Neutrophil (primary cell): ENCODE measurements around the gene ZNF511.

ENCODE experiments used
- H3K27ac ChIP-seq: fragments of 200-600 bp; sonication (generic); 2 replicates; pipeline ENCODE4 v1.5.1; 2016; ENCODE audit warnings: mild to moderate bottlenecking, moderate library complexity
- H3K27me3 ChIP-seq: fragments of 200-600 bp; sonication (generic); 2 replicates; pipeline ENCODE4 v1.6.0; 2016; ENCODE audit warnings: mild to moderate bottlenecking
- H3K36me3 ChIP-seq: fragments of 200-600 bp; sonication (generic); 2 replicates; pipeline ENCODE4 v1.5.1; 2017
- H3K4me1 ChIP-seq, 2 experiments: fragments of 200-600 bp in 1 of 2; sonication (generic) in 1 of 2; 1 replicate in 1 of 2; 2 replicates in 1 of 2; pipeline versions ENCODE4 v1.5.1 to v1.6.1; 2013 to 2016; ENCODE audit warnings: low read depth in 1 of 2, low read length in 1 of 2, mild to moderate bottlenecking in 1 of 2, moderate library complexity in 1 of 2; ENCODE audit not compliant: control insufficient read depth in 1 of 2, insufficient read depth in 1 of 2
- H3K4me3 ChIP-seq, 2 experiments: fragments of 200-600 bp in 1 of 2; sonication (generic) in 1 of 2; 1 replicate in 1 of 2; 2 replicates in 1 of 2; pipeline ENCODE4 v1.5.1; 2013 to 2016; ENCODE audit warnings: low read depth in 1 of 2, low read length in 1 of 2, mild to moderate bottlenecking in 1 of 2, moderate library complexity in 1 of 2
- H3K9me3 ChIP-seq: fragments of 200-600 bp; sonication (generic); 2 replicates; pipeline ENCODE4 v1.5.1; 2016
- CTCF ChIP-seq: fragments of 200-600 bp; sonication (generic); IDR thresholded peaks from 2 replicates; pipeline ENCODE4 v1.5.1; 2016; ENCODE audit warnings: antibody characterized with exemption

Gene ZNF511

DNA sequence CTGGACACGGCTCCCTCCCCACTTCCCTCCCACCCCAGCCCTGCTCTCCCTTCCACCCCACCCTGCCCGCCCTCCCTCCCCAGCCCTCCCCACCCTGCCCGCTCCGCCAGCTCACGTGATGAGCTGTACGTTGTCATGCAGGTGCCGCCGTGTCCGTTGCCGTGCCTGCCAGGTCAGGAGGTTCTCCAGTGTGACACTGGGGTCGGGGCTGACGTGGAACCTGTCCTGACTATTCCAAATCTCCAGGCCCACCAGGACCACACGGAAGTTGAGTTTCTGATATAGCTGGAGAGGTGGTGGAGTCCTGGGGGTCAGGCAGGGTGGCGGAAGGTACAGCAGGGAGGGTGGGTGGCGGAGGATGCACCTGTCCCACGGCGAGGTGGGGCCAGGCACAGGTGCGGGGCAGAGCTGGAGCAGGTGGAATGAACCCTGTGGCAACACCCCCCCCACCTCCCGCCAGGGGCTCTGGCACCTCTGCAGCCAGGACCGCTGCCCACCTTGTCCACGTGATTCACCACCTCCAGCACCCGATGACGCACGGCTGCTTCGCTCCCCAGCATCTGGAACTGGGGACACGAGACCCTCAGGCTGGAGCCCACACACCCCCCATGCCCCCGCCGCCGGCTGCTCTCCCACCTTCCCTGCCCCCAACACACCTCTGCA lies 36.3 kb upstream of the ZNF511 start:
- no peak for TF ChIP-seq CTCF
- no peak overlapping the region for H3K4me3 ChIP-seq
- no peaks in the 10 kb centered on the region for H3K27me3 ChIP-seq
- H3K36me3 ChIP-seq: peaks cover 80% of the 10 kb centered on the region
- H3K4me1 ChIP-seq: peaks cover 24 to 25% of the 10 kb centered on the region in 2 experiments
- peak overlapping the region; percentile 100 for H3K27ac ChIP-seq
- no peaks in the 10 kb centered on the region for H3K9me3 ChIP-seq

DNA sequence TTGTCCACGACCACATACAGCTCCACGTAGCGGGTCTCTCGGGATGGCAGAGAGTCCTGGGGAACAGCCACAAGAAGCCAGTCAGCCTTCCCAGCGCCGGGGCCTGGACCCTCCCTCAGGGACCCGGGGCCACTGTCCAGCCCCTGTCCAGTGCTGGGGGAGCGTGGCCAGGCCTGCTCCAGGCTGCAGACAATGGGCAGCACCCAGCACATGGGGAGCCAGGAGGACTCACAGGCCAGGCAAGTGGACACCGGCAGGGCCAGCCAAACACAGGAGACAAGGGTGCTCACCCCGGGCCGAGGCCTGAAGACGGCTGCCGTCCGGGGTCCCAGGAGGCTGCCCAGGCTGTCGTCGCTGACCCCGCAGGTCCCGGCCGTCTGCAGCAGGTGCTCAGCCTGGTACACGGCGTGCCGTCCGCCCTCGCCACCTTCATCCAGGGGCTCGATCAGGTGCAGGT lies 35.7 kb upstream of the ZNF511 start:
- Histone ChIP-seq H3K27ac (peak overlapping the region; percentile 100), H3K4me1 (peaks cover 30 to 31% of the 10 kb centered on the region in 2 experiments), H3K36me3 (peaks cover 74% of the 10 kb centered on the region), H3K27me3 (no peaks in the 10 kb centered on the region), H3K4me3 (no peak overlapping the region), H3K9me3 (no peaks in the 10 kb centered on the region)
- no peak for TF ChIP-seq CTCF

DNA sequence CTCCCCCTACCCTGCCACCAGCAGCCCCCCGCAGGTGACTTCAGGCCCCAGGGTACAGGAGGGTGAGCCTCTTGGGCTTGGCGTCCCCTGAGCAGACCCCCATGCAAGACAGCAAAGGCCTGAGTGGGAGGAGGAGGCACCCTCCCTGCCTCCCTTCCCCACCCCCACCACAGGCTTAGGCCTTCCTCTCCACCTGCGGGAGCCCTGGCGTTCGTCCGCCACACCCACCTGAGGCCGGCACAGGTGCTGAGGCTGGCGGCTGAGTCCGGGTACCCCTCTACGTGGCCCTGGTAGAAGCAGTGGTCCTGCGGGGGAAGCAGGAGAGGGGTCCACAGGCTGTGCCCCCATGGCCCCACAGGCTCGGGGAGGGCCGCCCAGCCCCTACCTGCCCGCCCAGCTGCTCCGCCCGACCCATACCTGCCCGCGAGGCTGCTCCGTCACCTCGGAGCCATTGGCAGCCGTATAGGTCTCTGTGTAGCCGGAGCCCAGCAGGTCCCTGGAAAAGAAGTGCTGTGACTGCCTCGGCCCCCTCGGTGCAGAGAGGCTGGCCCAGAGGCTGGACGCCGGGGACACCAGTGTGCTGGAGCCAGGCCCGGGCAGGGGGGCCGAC lies 35.1 kb upstream of the ZNF511 start:
- Histone ChIP-seq H3K36me3 (peaks cover 68% of the 10 kb centered on the region), H3K27ac (peak overlapping the region; percentile 100), H3K27me3 (no peaks in the 10 kb centered on the region), H3K4me3 (peak overlapping the region; percentile 96 to 100), H3K4me1 (peaks cover 36 to 37% of the 10 kb centered on the region in 2 experiments), H3K9me3 (no peaks in the 10 kb centered on the region)
- no peak for TF ChIP-seq CTCF

- peak overlapping the region; percentile 100 for H3K27ac ChIP-seq
- peaks cover 54% of the 10 kb centered on the region for H3K36me3 ChIP-seq
- no peaks in the 10 kb centered on the region for H3K9me3 ChIP-seq
- H3K4me1 ChIP-seq: peaks cover 49 to 50% of the 10 kb centered on the region in 2 experiments
- H3K27me3 ChIP-seq: no peaks in the 10 kb centered on the region
- TF ChIP-seq CTCF: peak; percentile 13
- H3K4me3 ChIP-seq: peak overlapping the region; percentile 96 to 100
These were observed 33.7 kb upstream of the ZNF511 start for GRCh38 chr10:133274751-133275683.

- Histone ChIP-seq H3K27ac (peak overlapping the region; percentile 100), H3K9me3 (no peaks in the 10 kb centered on the region), H3K27me3 (no peaks in the 10 kb centered on the region), H3K4me3 (peak overlapping the region; percentile 96 to 100), H3K36me3 (peaks cover 47% of the 10 kb centered on the region), H3K4me1 (peaks cover 56 to 57% of the 10 kb centered on the region in 2 experiments)
- TF ChIP-seq CTCF: peak; percentile 60
These were observed 33.0 kb upstream of the ZNF511 start for GRCh38 chr10:133275684-133276092.
